K562 (cell line): Measurements from ENCODE around the gene JUNB. TPM values are rescaled to one million over a fixed set of nuclear protein-coding genes. Genes with fewer than 3 reads are reported as not detected.
"Not testable (repeated sequence)": the region's sequence is repeated elsewhere in the genome, so short reads cannot be mapped to it uniquely, and the experiment has no call there.

Experiments
- ATAC-seq: fragments of 200-7000 bp; cut with Tn5 transposase; 3 replicates; pipeline ENCODE4 v1.9.1; 2020; ENCODE audit warnings: moderate library complexity
- BruUV-seq: library from RNA; stranded (reverse); fragments of 400-500 nt; replicated peaks from 2 replicates; lab custom pipeline; 2021; lab: Mats Ljungman, UMichigan
- CTCF ChIA-PET: fragments of 300-600 bp; formaldehyde crosslinking; extraction: SDS; loops from one replicate; lab custom pipeline; 2021; ENCODE audit warnings: low intra/inter-chr PET ratio; lab: Yijun Ruan, JAX
- POLR2A ChIA-PET: fragments of 300-600, 350-650 bp; sonication (Branson Sonifier 250); formaldehyde crosslinking; extraction: SDS; loops from one replicate; lab custom pipeline; 2021; ENCODE audit warnings: antibody characterized with exemption, inconsistent platforms; lab: Yijun Ruan, JAX
- DNase-seq, 4 experiments: peaks; one replicate each; pipeline versions ENCODE4 v3.0.0 to v3.0.0-alpha.2; 2011 to 2018; ENCODE audit warnings: low spot score in 3 of 4, mixed read lengths in 3 of 4; ENCODE audit errors: extremely low read depth in 1 of 4
- FAIRE-seq: peaks from 2 replicates; lab custom pipeline; 2011; peaks lifted over from hg19 to GRCh38; lab: Jason Lieb, UNC
- H2AFZ ChIP-seq: 2 replicates; pipeline ENCODE4 v1.6.0; 2011; ENCODE audit warnings: low read depth, low read length, control low read depth, inconsistent platforms
- H3K27ac ChIP-seq: fragments of 200-600 bp; 3 replicates; pipeline ENCODE4 v1.8.0; 2011; ENCODE audit warnings: low read depth, mild to moderate bottlenecking, control low read depth, inconsistent platforms, low read length, moderate library complexity, mixed read lengths; ENCODE audit errors: extremely low read depth
- H3K27me3 ChIP-seq, 2 experiments: fragments of 300-600 bp in 1 of 2; 2 replicates in 1 of 2; 3 replicates in 1 of 2; pipeline versions ENCODE4 v1.6.0 to v1.8.0; 2011; ENCODE audit warnings: inconsistent platforms in 2 of 2, low read length in 2 of 2, mild to moderate bottlenecking in 1 of 2, mixed read lengths in 1 of 2, moderate library complexity in 1 of 2; ENCODE audit not compliant: control insufficient read depth in 2 of 2, insufficient read depth in 2 of 2
- H3K36me3 ChIP-seq: fragments of 300-600 bp; 3 replicates; pipeline ENCODE4 v1.8.0; 2011; ENCODE audit warnings: mild to moderate bottlenecking, low read length, inconsistent platforms; ENCODE audit not compliant: control insufficient read depth, insufficient read depth
- H3K4me1 ChIP-seq, 2 experiments: fragments of 200-600 bp in 1 of 2; replicated peaks in 1 of 2; 2 replicates in 1 of 2; 3 replicates in 1 of 2; pipeline versions ENCODE4 v1.5.1 to v1.8.0; 2011; ENCODE audit warnings: inconsistent platforms in 2 of 2, low read length in 2 of 2, mild to moderate bottlenecking in 1 of 2, mixed read lengths in 1 of 2, moderate library complexity in 1 of 2; ENCODE audit not compliant: control insufficient read depth in 2 of 2, insufficient read depth in 2 of 2
- H3K4me2 ChIP-seq: 2 replicates; pipeline ENCODE4 v1.6.1; 2011; ENCODE audit warnings: low read length, control low read depth, inconsistent platforms, mixed read lengths; ENCODE audit not compliant: insufficient read depth
- H3K4me3 ChIP-seq: fragments of 200-600 bp; sonication (generic), shearing (Covaris generic); 2 replicates; pipeline ENCODE4 v1.5.1; 2016; ENCODE audit warnings: control low read depth, inconsistent platforms
- H3K79me2 ChIP-seq: fragments of 200-600 bp; 3 replicates; pipeline ENCODE4 v1.8.0; 2011; ENCODE audit warnings: low read length, inconsistent platforms; ENCODE audit not compliant: control insufficient read depth, insufficient read depth
- H3K9ac ChIP-seq, 2 experiments: 2 replicates each; pipeline versions ENCODE4 v1.6.0 to v1.6.1; 2011; ENCODE audit warnings: low read depth in 2 of 2, low read length in 2 of 2, control low read depth in 1 of 2, inconsistent platforms in 1 of 2, mild to moderate bottlenecking in 1 of 2, mixed read lengths in 1 of 2; ENCODE audit not compliant: insufficient read depth in 1 of 2
- H3K9me1 ChIP-seq: one replicate; pipeline ENCODE4 v1.6.0; 2011; ENCODE audit warnings: inconsistent platforms, mild to moderate bottlenecking, low read length, moderate library complexity; ENCODE audit not compliant: control insufficient read depth, insufficient read depth
- H3K9me3 ChIP-seq: replicated peaks from 2 replicates; pipeline ENCODE4 v1.5.1; 2011; ENCODE audit warnings: low read depth, low read length, inconsistent platforms; ENCODE audit not compliant: control insufficient read depth, insufficient read depth
- H4K20me1 ChIP-seq: replicated peaks from 2 replicates; pipeline ENCODE4 v1.6.1; 2011; ENCODE audit warnings: low read length, inconsistent platforms, mixed read lengths; ENCODE audit not compliant: control insufficient read depth, insufficient read depth
- ZNF121 ChIP-seq: sonication (generic); formaldehyde crosslinking; conservative IDR thresholded peaks from 2 replicates; pipeline ENCODE4 v1.8.0; 2022; ENCODE audit warnings: missing genetic modification reagents
- ZNF277 ChIP-seq: fragments of 250-450 bp; sonication (Bioruptor Pico); IDR thresholded peaks from 2 replicates; pipeline ENCODE4 v1.8.0; 2022; ENCODE audit warnings: inconsistent platforms, mild to moderate bottlenecking, moderate library complexity, borderline replicate concordance
- WGBS: fragments of 100-300 bp; shearing (Covaris generic); methylation state at CpG from one replicate; pipeline ENCODE4 v1.1.6; 2016; ENCODE audit warnings: low coverage, mixed read lengths; ENCODE audit not compliant: insufficient coverage; ENCODE audit errors: missing lambda C conversion rate; 5-methylcytosine and 5-hydroxymethylcytosine counted together
- in situ Hi-C: fragments of 300-500 bp; cut with MboI; formaldehyde crosslinking; loops from 4 replicates; pipeline ENCODE4 v1.15.0; 2018; ENCODE audit warnings: inconsistent platforms, mixed read lengths
- intact Hi-C: fragments of 100-400 bp; cut with micrococcal nuclease; formaldehyde crosslinking; loops from 2 replicates; pipeline ENCODE4 v1.14.2; 2022
- polyA plus RNA-seq, 8 experiments: library from polyadenylated mRNA; depleted of rRNA in 4 of 8; stranded (reverse) in 5 of 8; unstranded in 3 of 8; fragments of >200 nt; fragmentation: Nextera tagmentation in 2 of 8; fragmentation: Illumina TruSeq in 1 of 8; extraction: Ambion mirVana in 2 of 8; extraction: Trizol in 1 of 8; gene quantifications; 2 replicates each; pipeline versions ENCODE4 v1.2.1 to v1.2.3, GENCODE V29; 2011 to 2014; ENCODE audit warnings: inconsistent platforms in 1 of 8, missing spikeins in 1 of 8
- total RNA-seq, 7 experiments: library from RNA; depleted of rRNA in 6 of 7; stranded (reverse); fragments of >200 nt in 6 of 7; fragmentation: Illumina TruSeq in 2 of 7; extraction: Trizol in 2 of 7; gene quantifications; 2 replicates each; pipeline versions ENCODE4 v1.2.1 to v1.2.3, GENCODE V29; 2011 to 2021; ENCODE audit warnings: low replicate concordance in 1 of 7

JUNB gene
- total and polyA plus RNA-seq, 9 of the 15 experiments (the other 6 are each of a cell fraction or from before 2014, with no cell fraction given): 0.23 to 88.1 (median 13.1) TPM

DNA sequence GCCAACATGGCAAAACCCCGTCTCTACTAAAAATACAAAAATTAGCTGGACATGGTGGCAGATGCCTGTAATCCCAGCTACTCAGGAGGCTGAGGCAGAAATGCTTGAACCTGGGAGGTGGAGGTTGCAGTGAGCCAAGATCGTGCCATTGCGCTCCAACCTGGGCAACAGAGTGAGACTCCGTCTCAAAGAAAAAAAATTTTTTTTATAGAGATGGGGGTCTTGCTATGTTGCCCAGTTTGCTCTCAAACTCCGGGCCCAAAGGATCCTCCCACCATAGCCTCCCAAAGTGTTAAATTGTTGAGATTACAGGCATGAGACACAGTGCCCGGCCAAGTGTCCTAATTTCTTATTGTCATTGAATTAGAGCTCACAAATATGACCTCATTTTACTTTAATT lies 25.9 kb downstream of the JUNB start:
- WGBS: 84% methylated on average over 6 of the region's 6 CpGs
- FAIRE-seq, ATAC-seq: not testable (repeated sequence)

More for the DNA sequence above, 25.9 kb downstream of the JUNB start:
- TF ChIP-seq ZNF277: 0 out of 2 replicates have a peak, but pooled peaks have one; percentile 26
- peak; percentile 60 for TF ChIP-seq ZNF121 (CRISPR knock-in tag)
- BruUV-seq, intact Hi-C loops, H3K4me3 ChIP-seq, DNase-seq, H3K27me3 ChIP-seq, in situ Hi-C loops, H3K79me2 ChIP-seq, H3K27ac ChIP-seq, H3K4me2 ChIP-seq, H3K9ac ChIP-seq, H3K9me3 ChIP-seq, H3K9me1 ChIP-seq, H4K20me1 ChIP-seq, H2AFZ ChIP-seq: not testable (repeated sequence)
- Histone ChIP-seq H3K36me3 (peaks cover 16% of the 10 kb centered on the region; the same call in 2 of the 3 replicates), H3K4me1 (peaks cover 2 to 11% of the 10 kb centered on the region in 2 experiments; a peak in 1 of 5 replicates)
- CTCF ChIA-PET: interaction anchor here (0.7 kb wide), 1 partner anchor 68 kb away, joined by 3 read pairs; no protein-coding TSS in a partner anchor
- POLR2A ChIA-PET: interaction anchor here (2.5 to 2.8 kb wide), 2 partner anchors 11 to 13 kb away, joined by 9 read pairs; partner anchors contain the start of gene RNASEH2A
